HepG2 (cell line): ENCODE data around the gene GJA5.

Source experiments
- ATF2 ChIP-seq: sonication (generic); formaldehyde crosslinking; IDR thresholded peaks from 2 replicates; pipeline ENCODE4 v1.4.0; 2020; ENCODE audit warnings: missing genetic modification reagents
- BRCA1 ChIP-seq: sonication (generic); formaldehyde crosslinking; IDR thresholded peaks from 2 replicates; pipeline ENCODE4 v1.4.0; 2020; ENCODE audit warnings: missing genetic modification reagents
- EZH2 ChIP-seq: conservative IDR thresholded peaks from 2 replicates; pipeline ENCODE4 v1.6.1; 2012; ENCODE audit warnings: mild to moderate bottlenecking, low read depth, low read length, moderate library complexity
- HMGXB4 ChIP-seq, 2 experiments: sonication (generic) in 1 of 2; formaldehyde crosslinking in 1 of 2; IDR thresholded peaks; 2 replicates each; pipeline versions ENCODE4 v1.4.0 to v1.6.1; 2018 to 2020; ENCODE audit warnings: missing genetic modification reagents in 2 of 2, borderline replicate concordance in 1 of 2, low read depth in 1 of 2, mild to moderate bottlenecking in 1 of 2, missing biosample characterization in 1 of 2
- KAT2B ChIP-seq: fragments of 150-350 bp; IDR thresholded peaks from 2 replicates; pipeline ENCODE4 v1.6.1; 2014; ENCODE audit warnings: low read depth, low read length, borderline replicate concordance
- NONO ChIP-seq, 2 experiments: fragments of 450-650 bp in 1 of 2; sonication (generic) in 1 of 2; formaldehyde crosslinking in 1 of 2; IDR thresholded peaks in 1 of 2; conservative IDR thresholded peaks in 1 of 2; 2 replicates each; pipeline versions ENCODE4 v1.6.1 to v1.8.0; 2017 to 2022; ENCODE audit warnings: mild to moderate bottlenecking in 1 of 2, missing genetic modification reagents in 1 of 2, moderate library complexity in 1 of 2
- TAF1 ChIP-seq: sonication (generic); formaldehyde crosslinking; IDR thresholded peaks from 2 replicates; pipeline ENCODE4 v1.4.0; 2020; ENCODE audit warnings: missing genetic modification reagents
- TF ChIP-seq, protein P1 (sequence below): sonication (generic); formaldehyde crosslinking; IDR thresholded peaks from 2 replicates; pipeline ENCODE4 v1.5.0; 2020; ENCODE audit warnings: mild to moderate bottlenecking, missing genetic modification reagents, moderate library complexity

DNA sequence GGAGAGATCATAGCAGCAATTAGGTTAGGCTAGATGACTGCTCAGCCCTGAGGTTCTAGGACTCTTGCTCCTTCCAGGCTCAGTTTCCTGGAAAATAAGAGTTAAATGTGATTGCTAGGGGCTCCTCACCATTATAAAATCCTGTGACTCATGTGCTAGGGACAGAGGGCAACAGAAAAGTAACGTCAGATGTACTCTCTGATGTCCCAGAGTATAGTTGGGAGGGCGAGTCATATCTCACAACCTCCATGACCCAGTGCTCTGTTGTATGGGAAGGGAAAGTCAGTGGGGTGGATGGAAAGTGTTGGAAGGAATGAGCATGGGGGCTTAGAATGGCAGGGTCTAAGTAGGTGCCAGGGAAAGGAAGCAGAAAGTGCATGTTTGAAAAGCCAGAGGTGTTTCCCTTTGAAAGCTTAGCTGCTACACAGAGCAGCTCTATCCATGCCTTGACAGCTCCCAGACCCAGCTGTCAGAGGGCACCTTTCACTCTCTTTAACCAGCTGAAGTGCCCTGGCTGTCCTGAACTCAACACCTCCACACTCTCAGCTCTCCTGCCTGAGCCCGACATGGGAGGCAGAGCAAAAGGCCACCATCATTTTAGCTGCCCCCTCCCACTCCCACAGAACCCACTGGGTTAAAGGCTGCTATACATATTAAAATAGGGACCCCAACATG, 11.6 kb downstream of the GJA5 start:
- TF ChIP-seq HMGXB4 (CRISPR knock-in tag; IDR thresholded peaks at IDR 0.05; ENCODE audit: borderline replicate concordance in 1 of 2, low read depth in 1 of 2) (no peak), NONO (IDR thresholded peaks at IDR 0.05) (no peak), NONO (CRISPR knock-in tag; conservative IDR thresholded peaks at IDR 0.05) (no peak), EZH2 (no peak), KAT2B (no peak), TAF1 (CRISPR knock-in tag) (no peak), BRCA1 (CRISPR knock-in tag) (no peak), ATF2 (no peak)
- TF ChIP-seq, protein P1, sequence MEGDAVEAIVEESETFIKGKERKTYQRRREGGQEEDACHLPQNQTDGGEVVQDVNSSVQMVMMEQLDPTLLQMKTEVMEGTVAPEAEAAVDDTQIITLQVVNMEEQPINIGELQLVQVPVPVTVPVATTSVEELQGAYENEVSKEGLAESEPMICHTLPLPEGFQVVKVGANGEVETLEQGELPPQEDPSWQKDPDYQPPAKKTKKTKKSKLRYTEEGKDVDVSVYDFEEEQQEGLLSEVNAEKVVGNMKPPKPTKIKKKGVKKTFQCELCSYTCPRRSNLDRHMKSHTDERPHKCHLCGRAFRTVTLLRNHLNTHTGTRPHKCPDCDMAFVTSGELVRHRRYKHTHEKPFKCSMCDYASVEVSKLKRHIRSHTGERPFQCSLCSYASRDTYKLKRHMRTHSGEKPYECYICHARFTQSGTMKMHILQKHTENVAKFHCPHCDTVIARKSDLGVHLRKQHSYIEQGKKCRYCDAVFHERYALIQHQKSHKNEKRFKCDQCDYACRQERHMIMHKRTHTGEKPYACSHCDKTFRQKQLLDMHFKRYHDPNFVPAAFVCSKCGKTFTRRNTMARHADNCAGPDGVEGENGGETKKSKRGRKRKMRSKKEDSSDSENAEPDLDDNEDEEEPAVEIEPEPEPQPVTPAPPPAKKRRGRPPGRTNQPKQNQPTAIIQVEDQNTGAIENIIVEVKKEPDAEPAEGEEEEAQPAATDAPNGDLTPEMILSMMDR (CRISPR knock-in tag): no peak
